GM12891 (cell line): Measurements from ENCODE around the gene OTOA.

Source experiments
- POLR2A ChIP-seq: IDR thresholded peaks from 2 replicates; pipeline ENCODE4 v1.6.1; 2011; ENCODE audit warnings: low read depth, low read length, control low read depth
- POU2F2 ChIP-seq: IDR thresholded peaks from 2 replicates; pipeline ENCODE4 v1.6.1; 2011; ENCODE audit warnings: low read depth, mild to moderate bottlenecking, control low read depth, low read length, moderate library complexity

DNA sequence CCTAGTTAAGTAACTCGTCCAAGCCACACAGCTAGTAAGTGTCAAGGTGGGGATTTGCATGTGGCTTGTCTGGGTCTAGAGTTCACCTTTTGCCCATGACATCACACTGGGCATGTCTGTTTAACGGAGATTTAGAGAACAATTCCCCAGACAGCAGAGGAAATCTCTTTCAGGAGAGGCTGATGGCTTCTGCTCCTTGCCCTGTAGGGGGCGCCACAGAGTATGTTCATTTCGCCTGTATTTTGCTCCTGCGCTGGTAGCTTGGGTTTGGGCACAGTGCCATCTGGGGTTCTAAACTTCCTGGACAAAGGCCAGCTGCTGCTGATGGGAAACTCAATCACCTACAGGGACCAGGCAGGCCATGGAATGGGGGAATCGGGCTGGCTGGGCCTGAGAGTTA is 20.4 kb downstream of the OTOA start:
- TF ChIP-seq POU2F2, result no peak
- no peak for TF ChIP-seq POLR2A
